Measurements from ENCODE around the gene PAFAH1B2.
A peak's percentile ranks its signal among the peaks of the same experiment; 100 is the strongest.

The PAFAH1B2 gene

DNA sequence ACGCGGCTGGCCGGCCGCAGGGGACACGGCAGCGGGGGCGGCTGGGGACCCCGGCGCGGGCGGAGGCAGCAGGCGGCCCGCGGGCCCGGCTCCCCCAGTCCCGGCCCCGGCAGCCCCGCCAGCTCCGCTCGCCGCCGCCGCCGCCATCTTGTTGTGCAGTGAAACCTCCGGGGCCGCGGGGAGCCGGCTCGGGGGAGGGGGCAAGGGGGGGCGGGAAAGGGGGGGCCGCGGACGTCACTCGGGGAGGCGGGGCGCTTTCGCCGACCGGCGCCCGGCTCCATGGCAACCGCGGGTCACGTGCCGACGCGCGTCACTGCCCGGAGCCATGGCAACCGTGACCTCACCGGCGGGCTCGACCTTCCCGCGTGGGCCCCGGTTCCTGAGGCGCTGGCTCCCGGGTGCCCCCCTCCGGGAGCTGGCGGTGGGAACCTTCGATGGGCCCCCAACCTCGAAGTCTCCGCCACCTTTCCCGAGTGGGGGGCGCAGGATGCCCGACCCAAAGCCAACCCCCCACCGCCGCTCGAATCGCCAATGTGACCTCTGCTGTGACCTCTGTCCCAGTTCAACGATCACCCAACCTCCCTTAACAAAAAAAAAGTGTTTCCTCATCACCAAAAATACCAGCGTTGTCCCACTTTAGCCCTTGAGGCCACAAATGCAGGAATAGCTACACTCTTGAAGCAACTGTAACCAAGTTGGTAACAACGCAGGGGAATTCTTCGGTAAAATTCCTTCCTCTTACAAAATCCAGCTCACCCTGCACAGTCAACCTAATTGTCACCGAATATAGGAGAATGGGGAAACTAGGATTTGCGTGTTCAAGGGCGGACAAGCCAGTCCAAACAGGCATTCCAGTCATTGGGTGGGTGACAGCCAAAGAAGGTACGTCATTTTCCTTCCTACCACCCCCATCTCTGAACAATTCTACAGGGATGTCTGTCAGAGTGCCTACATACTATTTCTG, 45.5 kb upstream of the PAFAH1B2 start, which contains the start of gene SIK3:
Gene SIK3 (minus strand): TSS at position 160 of the 964 bp plus-strand sequence. CDS start 13 bp downstream, at position 147.
- TF ChIP-seq EZH2phosphoT487 (IDR thresholded peaks at IDR 0.05; ENCODE audit: borderline replicate concordance, low read length) (no peak), CTCF (IDR thresholded peaks at IDR 0.05; ENCODE audit: low read depth, low read length, poor library complexity, severe bottlenecking) (peak; percentile 15)
- no peaks in the 10 kb centered on the region for H3K36me3 ChIP-seq (ENCODE audit: control insufficient read depth, low read length)

GRCh38 chr11:117099696-117100095, 44.4 kb upstream of the PAFAH1B2 start:
- H3K79me2 ChIP-seq (ENCODE audit: control insufficient read depth, low read length), result peaks cover 36% of the 10 kb centered on the region
- no peaks in the 10 kb centered on the region for H3K9me3 ChIP-seq (ENCODE audit: control insufficient read depth, insufficient read depth, low read length)
- peaks cover 40% of the 10 kb centered on the region for H3K4me1 ChIP-seq (ENCODE audit: control insufficient read depth, low read length)
- peak overlapping the region; percentile 94; the same call in 1 of the 2 replicates for H3K4me2 ChIP-seq (ENCODE audit: low read length)
- H3K4me3 ChIP-seq (ENCODE audit: low read length), result no peak overlapping the region
- no peaks in the 10 kb centered on the region for H3K36me3 ChIP-seq (ENCODE audit: control insufficient read depth, low read length)
- H3K9me2 ChIP-seq (replicated peaks; ENCODE audit: control insufficient read depth, low read length), result no peaks in the 10 kb centered on the region
- 0 out of 2 replicates have a peak, but pooled peaks cover 2% of the 10 kb centered on the region for H3F3A ChIP-seq (ENCODE audit: control insufficient read depth, insufficient read depth)
- H3K27ac ChIP-seq (ENCODE audit: low read depth, low read length), result no peak overlapping the region
- no peak for TF ChIP-seq CTCF (IDR thresholded peaks at IDR 0.05; ENCODE audit: low read depth, low read length, poor library complexity, severe bottlenecking)
- TF ChIP-seq EZH2phosphoT487 (IDR thresholded peaks at IDR 0.05; ENCODE audit: borderline replicate concordance, low read length), result no peak
- no peaks in the 10 kb centered on the region for H3K27me3 ChIP-seq (ENCODE audit: control insufficient read depth, low read length)
- H4K20me1 ChIP-seq (ENCODE audit: control insufficient read depth, insufficient read depth, low read depth, low read length), result peaks cover 11% of the 10 kb centered on the region; the same call in 1 of the 2 replicates

More for the DNA sequence above, 45.5 kb upstream of the PAFAH1B2 start, which contains the start of gene SIK3:
- peaks cover 48% of the 10 kb centered on the region for H3K79me2 ChIP-seq (ENCODE audit: control insufficient read depth, low read length)
- 0 out of 2 replicates have a peak, but pooled peaks cover 2% of the 10 kb centered on the region for H3F3A ChIP-seq (ENCODE audit: control insufficient read depth, insufficient read depth)
- peaks cover 41% of the 10 kb centered on the region for H3K4me1 ChIP-seq (ENCODE audit: control insufficient read depth, low read length)
- no peaks in the 10 kb centered on the region for H3K27me3 ChIP-seq (ENCODE audit: control insufficient read depth, low read length)
- H3K9me2 ChIP-seq (replicated peaks; ENCODE audit: control insufficient read depth, low read length), result no peaks in the 10 kb centered on the region
- no peaks in the 10 kb centered on the region for H3K9me3 ChIP-seq (ENCODE audit: control insufficient read depth, insufficient read depth, low read length)
- H4K20me1 ChIP-seq (ENCODE audit: control insufficient read depth, insufficient read depth, low read depth, low read length), result peaks cover 11% of the 10 kb centered on the region; the same call in 1 of the 2 replicates
- H3K27ac ChIP-seq (ENCODE audit: low read depth, low read length), result peak within 1 kb of the TSS; percentile 53
- peak within 1 kb of the TSS; percentile 82 for H3K4me3 ChIP-seq (ENCODE audit: low read length)
- H3K4me2 ChIP-seq (ENCODE audit: low read length), result peak within 1 kb of the TSS; percentile 94

GRCh38 chr11:117100556-117100955, 43.5 kb upstream of the PAFAH1B2 start:
- TF ChIP-seq EZH2phosphoT487 (IDR thresholded peaks at IDR 0.05; ENCODE audit: borderline replicate concordance, low read length) (no peak), CTCF (IDR thresholded peaks at IDR 0.05; ENCODE audit: low read depth, low read length, poor library complexity, severe bottlenecking) (no peak)
- H3F3A ChIP-seq (ENCODE audit: control insufficient read depth, insufficient read depth), result 0 out of 2 replicates have a peak, but pooled peaks cover 2% of the 10 kb centered on the region
- H3K27me3 ChIP-seq (ENCODE audit: control insufficient read depth, low read length), result no peaks in the 10 kb centered on the region
- peaks cover 28% of the 10 kb centered on the region for H3K79me2 ChIP-seq (ENCODE audit: control insufficient read depth, low read length)
- no peak overlapping the region for H3K4me3 ChIP-seq (ENCODE audit: low read length)
- H3K9me3 ChIP-seq (ENCODE audit: control insufficient read depth, insufficient read depth, low read length), result no peaks in the 10 kb centered on the region
- H3K27ac ChIP-seq (ENCODE audit: low read depth, low read length), result no peak overlapping the region
- H4K20me1 ChIP-seq (ENCODE audit: control insufficient read depth, insufficient read depth, low read depth, low read length), result peaks cover 11% of the 10 kb centered on the region; the same call in 1 of the 2 replicates
- no peaks in the 10 kb centered on the region for H3K36me3 ChIP-seq (ENCODE audit: control insufficient read depth, low read length)
- H3K4me1 ChIP-seq (ENCODE audit: control insufficient read depth, low read length), result peaks cover 32% of the 10 kb centered on the region
- H3K9me2 ChIP-seq (replicated peaks; ENCODE audit: control insufficient read depth, low read length), result no peaks in the 10 kb centered on the region
- H3K4me2 ChIP-seq (ENCODE audit: low read length), result no peak overlapping the region
